Measurements from ENCODE around the gene ADGRG1. TPM values are rescaled to one million over a fixed set of nuclear protein-coding genes. Genes with fewer than 3 reads are reported as not detected.

ADGRG1 gene
- total RNA-seq, 1 experiment from 2014 or later, result 131 TPM

DNA sequence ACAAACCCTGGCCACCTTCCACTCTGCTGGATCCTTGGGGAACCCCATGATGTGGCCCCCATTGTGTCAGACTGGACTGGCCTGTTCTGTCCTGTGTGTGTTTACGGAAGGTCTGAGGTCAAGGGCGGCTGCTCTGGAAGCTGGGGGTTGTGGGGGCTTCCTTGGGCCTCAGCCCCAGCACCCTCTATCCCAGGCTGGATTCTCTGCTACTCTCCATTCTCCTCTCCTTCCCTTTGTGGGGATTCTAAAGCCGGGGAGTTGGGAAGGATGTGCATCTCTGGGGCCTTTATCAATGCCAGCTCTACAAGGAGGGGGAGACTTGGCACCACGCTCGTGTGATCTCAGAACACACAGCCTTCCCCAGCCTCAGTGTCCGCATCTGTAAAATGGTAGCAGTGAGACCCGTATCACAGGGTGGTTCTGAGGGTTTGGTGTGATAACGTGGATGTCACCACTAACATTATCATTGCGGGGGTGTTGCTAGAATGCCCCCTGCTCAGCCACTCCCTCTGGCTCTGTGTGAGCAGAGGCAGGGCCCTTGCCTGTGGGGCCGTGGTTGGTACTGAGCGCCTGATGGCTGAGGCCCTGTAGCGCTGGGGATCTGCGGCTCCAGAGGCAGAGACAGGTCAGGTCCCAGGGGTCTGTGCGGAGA is 18.1 kb downstream of the ADGRG1 start:
- Histone ChIP-seq H3K4me3 (no peak overlapping the region), H3K27me3 (ENCODE audit: insufficient read depth, low read depth) (no peaks in the 10 kb centered on the region), H3K9me2 (ENCODE audit: insufficient read depth) (no peaks in the 10 kb centered on the region), H3K36me3 (ENCODE audit: low read depth) (peaks cover 5% of the 10 kb centered on the region; the same call in 1 of the 2 replicates), H3K9me3 (ENCODE audit: insufficient read depth, low read depth) (no peaks in the 10 kb centered on the region), H3K4me2 (peak overlapping the region; percentile 40), H3K4me1 (replicated peaks; ENCODE audit: insufficient read depth) (peaks cover 62% of the 10 kb centered on the region), H3F3A (ENCODE audit: insufficient read depth, low read depth) (peaks cover 60% of the 10 kb centered on the region), H3K79me2 (ENCODE audit: low read depth) (peaks cover 28% of the 10 kb centered on the region), H2AFZ (no peak overlapping the region), H3K27ac (peak overlapping the region; percentile 21), H4K20me1 (ENCODE audit: insufficient read depth) (peaks cover 15% of the 10 kb centered on the region)
- TF ChIP-seq CTCF (conservative IDR thresholded peaks at IDR 0.05) (no peak), EZH2 (IDR thresholded peaks at IDR 0.05; ENCODE audit: low read depth) (no peak)
- ChIA-PET CTCF (interaction anchor here (0.5 to 1.2 kb wide), 5 partner anchors 18 to 225 kb away, joined by 3 to 6 read pairs (median 4); no protein-coding TSS in a partner anchor), POLR2A (ENCODE audit: unreplicated experiment) (no interaction called here)
- DNase-seq, result no peak
- intact Hi-C loops (cut with micrococcal nuclease; ENCODE audit: unreplicated experiment), result no loop called here
- BruUV-seq (replicated peaks), result no TSS peak

GRCh38 chr16:57647136-57647875 is 18.9 kb downstream of the ADGRG1 start:
- Histone ChIP-seq H3K79me2 (ENCODE audit: low read depth) (peaks cover 28% of the 10 kb centered on the region), H3K4me2 (no peak overlapping the region), H3K27ac (peak overlapping the region; percentile 46), H3K27me3 (ENCODE audit: insufficient read depth, low read depth) (no peaks in the 10 kb centered on the region), H3K4me3 (no peak overlapping the region), H3K36me3 (ENCODE audit: low read depth) (peaks cover 5% of the 10 kb centered on the region; the same call in 1 of the 2 replicates), H3K9me3 (ENCODE audit: insufficient read depth, low read depth) (no peaks in the 10 kb centered on the region), H3K4me1 (replicated peaks; ENCODE audit: insufficient read depth) (peaks cover 54% of the 10 kb centered on the region), H3F3A (ENCODE audit: insufficient read depth, low read depth) (peaks cover 52% of the 10 kb centered on the region), H3K9me2 (ENCODE audit: insufficient read depth) (no peaks in the 10 kb centered on the region), H4K20me1 (ENCODE audit: insufficient read depth) (peaks cover 15% of the 10 kb centered on the region), H2AFZ (no peak overlapping the region)
- ChIA-PET POLR2A (ENCODE audit: unreplicated experiment) (interaction anchor here (0.6 kb wide), 1 partner anchor 29 kb away, joined by 3 read pairs; no protein-coding TSS in a partner anchor), CTCF (interaction anchor here (0.5 to 1.2 kb wide), 4 partner anchors 17 to 224 kb away, joined by 3 to 6 read pairs (median 4); no protein-coding TSS in a partner anchor)
- intact Hi-C loops (cut with micrococcal nuclease; ENCODE audit: unreplicated experiment), result no loop called here
- DNase-seq, result peak in 1 of 2 experiments; percentile 51
- no peak for TF ChIP-seq CTCF (conservative IDR thresholded peaks at IDR 0.05)
- TF ChIP-seq EZH2 (IDR thresholded peaks at IDR 0.05; ENCODE audit: low read depth), result no peak
- BruUV-seq (replicated peaks), result no TSS peak

- peaks cover 46% of the 10 kb centered on the region for H3K4me1 ChIP-seq (replicated peaks; ENCODE audit: insufficient read depth)
- CTCF ChIA-PET, result interaction anchor here (1.3 to 1.5 kb wide), 3 partner anchors 26 to 48 kb away, joined by 4 read pairs; no protein-coding TSS in a partner anchor
- intact Hi-C loops (cut with micrococcal nuclease; ENCODE audit: unreplicated experiment), result loop anchor here (2.0 kb wide), 1 partner anchor 25 kb away; no protein-coding TSS in a partner anchor
- H3K36me3 ChIP-seq (ENCODE audit: low read depth), result peaks cover 5% of the 10 kb centered on the region; the same call in 1 of the 2 replicates
- H3K9me3 ChIP-seq (ENCODE audit: insufficient read depth, low read depth), result no peaks in the 10 kb centered on the region
- H3K9me2 ChIP-seq (ENCODE audit: insufficient read depth), result no peaks in the 10 kb centered on the region
- TF ChIP-seq CTCF (conservative IDR thresholded peaks at IDR 0.05) (no peak), EZH2 (IDR thresholded peaks at IDR 0.05; ENCODE audit: low read depth) (no peak)
- no peaks in the 10 kb centered on the region for H3K27me3 ChIP-seq (ENCODE audit: insufficient read depth, low read depth)
- H4K20me1 ChIP-seq (ENCODE audit: insufficient read depth), result peaks cover 15% of the 10 kb centered on the region
- peak overlapping the region; percentile 46; the same call in 1 of the 2 replicates for H3K27ac ChIP-seq
- H2AFZ ChIP-seq, result no peak overlapping the region
- H3F3A ChIP-seq (ENCODE audit: insufficient read depth, low read depth), result peaks cover 44% of the 10 kb centered on the region; the same call in 1 of the 2 replicates
- H3K79me2 ChIP-seq (ENCODE audit: low read depth), result peaks cover 28% of the 10 kb centered on the region
- no peak overlapping the region for H3K4me3 ChIP-seq
- no peak for DNase-seq
- no TSS peak for BruUV-seq (replicated peaks)
- POLR2A ChIA-PET (ENCODE audit: unreplicated experiment), result no interaction called here
- no peak overlapping the region for H3K4me2 ChIP-seq
These were observed 19.7 kb downstream of the ADGRG1 start for GRCh38 chr16:57648125-57648524.
